Stimulated activated CD8-positive, alpha-beta memory T cell treated with anti-CD3 and anti-CD28 coated beads, Interleukin-7, amount 100 ng/mL, for 4 hours (primary cell): Measurements from ENCODE around the gene FTCDNL1.

Source experiments
- DNase-seq, 2 donors: peaks; one replicate each; pipeline ENCODE4 v3.0.0-alpha.2; 2020; ENCODE audit warnings: low read depth in 2 of 2

Gene FTCDNL1

GRCh38 chr2:199791326-199791725 is 59.7 kb downstream of the FTCDNL1 start:
- no peak for DNase-seq

- no peak for DNase-seq
These were observed 66.5 kb downstream of the FTCDNL1 start for GRCh38 chr2:199784512-199784911.

- no peak for DNase-seq
These were observed 71.4 kb downstream of the FTCDNL1 start for GRCh38 chr2:199779589-199779988.

- DNase-seq = no peak
These were observed 72.3 kb downstream of the FTCDNL1 start for GRCh38 chr2:199778655-199779054.

- DNase-seq = no peak
These were observed 73.1 kb downstream of the FTCDNL1 start for GRCh38 chr2:199777916-199778315.

- no peak for DNase-seq
These were observed 73.7 kb downstream of the FTCDNL1 start for GRCh38 chr2:199777315-199777714.

- DNase-seq = no peak
These were observed 75.7 kb downstream of the FTCDNL1 start for GRCh38 chr2:199775267-199775666.

GRCh38 chr2:199772035-199772976 is 78.7 kb downstream of the FTCDNL1 start:
- no peak for DNase-seq

- DNase-seq = no peak
These were observed 80.3 kb downstream of the FTCDNL1 start for GRCh38 chr2:199770716-199771115.

- DNase-seq = no peak
These were observed 85.3 kb downstream of the FTCDNL1 start for GRCh38 chr2:199765646-199766045.

- no peak for DNase-seq
These were observed 86.7 kb downstream of the FTCDNL1 start for GRCh38 chr2:199764273-199764800.

- no peak for DNase-seq
These were observed 88.0 kb downstream of the FTCDNL1 start for GRCh38 chr2:199762963-199763362.

GRCh38 chr2:199760574-199760973 is 90.4 kb downstream of the FTCDNL1 start:
- no peak for DNase-seq

GRCh38 chr2:199757233-199757870 is 93.6 kb downstream of the FTCDNL1 start:
- DNase-seq = no peak

- no peak for DNase-seq
These were observed 94.2 kb downstream of the FTCDNL1 start for GRCh38 chr2:199756743-199757142.

GRCh38 chr2:199756211-199756610 is 94.8 kb downstream of the FTCDNL1 start:
- no peak for DNase-seq

- DNase-seq = no peak
These were observed 96.2 kb downstream of the FTCDNL1 start for GRCh38 chr2:199754766-199755165.

GRCh38 chr2:199751492-199752120 is 99.4 kb downstream of the FTCDNL1 start:
- no peak for DNase-seq

- DNase-seq = no peak
These were observed 101.4 kb downstream of the FTCDNL1 start for GRCh38 chr2:199749571-199749970.

GRCh38 chr2:199744724-199745123 is 106.3 kb downstream of the FTCDNL1 start:
- no peak for DNase-seq

- no peak for DNase-seq
These were observed 106.7 kb downstream of the FTCDNL1 start for GRCh38 chr2:199744260-199744659.

GRCh38 chr2:199743415-199744120 is 107.4 kb downstream of the FTCDNL1 start:
- no peak for DNase-seq
